HEK293 (cell line): ENCODE data around the gene SLC27A3.

ENCODE experiments used
- CTCF ChIP-seq: fragments of 450-650 bp; formaldehyde crosslinking; IDR thresholded peaks from 2 replicates; pipeline ENCODE4 v1.5.1; 2016; ENCODE audit warnings: missing biosample characterization, missing genetic modification characterization
- INSM2 ChIP-seq: fragments of 450-650 bp; formaldehyde crosslinking; IDR thresholded peaks from 2 replicates; pipeline ENCODE4 v1.5.1; 2016; ENCODE audit warnings: missing biosample characterization, missing genetic modification characterization
- KLF8 ChIP-seq: fragments of 450-650 bp; formaldehyde crosslinking; IDR thresholded peaks from 2 replicates; pipeline ENCODE4 v1.5.1; 2016; ENCODE audit warnings: missing biosample characterization, missing genetic modification characterization
- ZBTB48 ChIP-seq: fragments of 450-650 bp; formaldehyde crosslinking; IDR thresholded peaks from 2 replicates; pipeline ENCODE4 v1.5.1; 2016; ENCODE audit warnings: missing biosample characterization, missing genetic modification characterization
- ZIC2 ChIP-seq: fragments of 450-650 bp; formaldehyde crosslinking; IDR thresholded peaks from 2 replicates; pipeline ENCODE4 v1.5.1; 2016; ENCODE audit warnings: missing biosample characterization, missing genetic modification characterization
- ZNF146 ChIP-seq: fragments of 450-650 bp; formaldehyde crosslinking; IDR thresholded peaks from 2 replicates; pipeline ENCODE4 v1.5.1; 2016; ENCODE audit warnings: missing biosample characterization, missing genetic modification characterization
- ZNF24 ChIP-seq: fragments of 450-650 bp; formaldehyde crosslinking; IDR thresholded peaks from 2 replicates; pipeline ENCODE4 v1.5.1; 2016; ENCODE audit warnings: missing biosample characterization, missing genetic modification characterization
- ZNF423 ChIP-seq: fragments of 450-650 bp; formaldehyde crosslinking; IDR thresholded peaks from 2 replicates; pipeline ENCODE4 v1.5.1; 2016; ENCODE audit warnings: missing biosample characterization, missing genetic modification characterization
- ZNF521 ChIP-seq: fragments of 450-650 bp; formaldehyde crosslinking; IDR thresholded peaks from 2 replicates; pipeline ENCODE4 v1.5.1; 2017; ENCODE audit warnings: missing biosample characterization, mild to moderate bottlenecking, missing genetic modification characterization
- ZNF660 ChIP-seq: fragments of 450-650 bp; IDR thresholded peaks from 2 replicates; pipeline ENCODE4 v1.5.1; 2018; ENCODE audit warnings: missing biosample characterization, mild to moderate bottlenecking, missing genetic modification characterization
- ZNF76 ChIP-seq: fragments of 450-650 bp; formaldehyde crosslinking; IDR thresholded peaks from 2 replicates; pipeline ENCODE4; 2016; ENCODE audit warnings: low read depth, missing biosample characterization, missing genetic modification characterization, borderline replicate concordance
- TF ChIP-seq, protein P1 (sequence below): fragments of 450-650 bp; formaldehyde crosslinking; IDR thresholded peaks from 2 replicates; pipeline ENCODE4 v1.5.1; 2016; ENCODE audit warnings: missing biosample characterization, missing genetic modification characterization
- TF ChIP-seq, protein P2 (sequence below): fragments of 450-650 bp; formaldehyde crosslinking; IDR thresholded peaks from 2 replicates; pipeline ENCODE4 v1.5.1; 2017; ENCODE audit warnings: missing biosample characterization, missing genetic modification characterization

DNA sequence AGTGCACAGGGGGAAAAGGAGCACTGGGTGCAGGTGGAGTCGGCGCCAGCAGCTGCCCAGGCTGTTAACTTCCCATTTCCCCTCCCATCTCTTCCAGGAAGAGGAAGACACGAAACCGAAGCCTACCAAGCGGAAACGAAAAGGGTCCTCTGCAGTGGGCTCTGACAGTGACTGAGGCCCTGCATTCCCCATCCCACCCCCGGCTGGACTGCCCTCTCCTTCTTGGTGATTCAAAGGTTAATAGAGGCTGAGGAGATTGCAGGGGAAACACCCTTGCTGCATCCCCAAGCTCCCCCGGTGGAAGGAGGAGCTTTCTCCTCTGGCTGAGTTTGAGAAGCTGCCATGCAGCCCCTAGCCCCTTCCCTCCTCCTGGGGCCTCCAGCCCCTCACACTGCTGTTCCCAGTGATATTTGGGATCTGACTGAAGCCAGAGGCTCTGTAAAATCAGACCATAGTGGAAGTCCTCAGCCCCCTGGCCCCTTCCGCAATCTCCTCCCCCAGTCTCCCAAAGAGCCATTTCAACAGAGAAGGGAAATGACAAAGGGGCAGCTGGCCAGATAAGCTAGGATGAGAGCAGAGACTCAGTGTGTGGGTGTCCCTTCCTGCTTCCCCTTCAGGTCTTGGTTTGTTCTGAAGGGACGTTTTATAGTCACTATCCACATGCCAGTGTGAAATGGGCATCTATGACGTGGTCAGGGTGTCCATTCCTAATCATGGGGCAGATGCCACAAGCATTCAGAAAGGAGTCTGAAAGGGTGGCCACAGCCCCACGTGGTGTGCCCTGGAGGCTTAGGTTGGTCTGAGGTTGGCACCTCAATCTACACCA, 1.9 kb upstream of the SLC27A3 start:
- TF ChIP-seq ZNF24: no peak
- TF ChIP-seq ZNF521 (tag by site-specific recombination): no peak
- TF ChIP-seq CTCF: no peak
- TF ChIP-seq ZNF660 (tag by site-specific recombination): no peak
- TF ChIP-seq, protein P1, sequence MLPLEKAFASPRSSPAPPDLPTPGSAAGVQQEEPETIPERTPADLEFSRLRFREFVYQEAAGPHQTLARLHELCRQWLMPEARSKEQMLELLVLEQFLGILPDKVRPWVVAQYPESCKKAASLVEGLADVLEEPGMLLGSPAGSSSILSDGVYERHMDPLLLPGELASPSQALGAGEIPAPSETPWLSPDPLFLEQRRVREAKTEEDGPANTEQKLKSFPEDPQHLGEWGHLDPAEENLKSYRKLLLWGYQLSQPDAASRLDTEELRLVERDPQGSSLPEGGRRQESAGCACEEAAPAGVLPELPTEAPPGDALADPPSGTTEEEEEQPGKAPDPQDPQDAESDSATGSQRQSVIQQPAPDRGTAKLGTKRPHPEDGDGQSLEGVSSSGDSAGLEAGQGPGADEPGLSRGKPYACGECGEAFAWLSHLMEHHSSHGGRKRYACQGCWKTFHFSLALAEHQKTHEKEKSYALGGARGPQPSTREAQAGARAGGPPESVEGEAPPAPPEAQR (tag by site-specific recombination): no peak
- no peak for TF ChIP-seq KLF8 (tag by site-specific recombination)
- TF ChIP-seq ZNF423 (tag by site-specific recombination): no peak
- no peak for TF ChIP-seq INSM2 (tag by site-specific recombination)
- TF ChIP-seq ZBTB48 (tag by site-specific recombination): no peak
- no peak for TF ChIP-seq ZNF146 (tag by site-specific recombination)
- no peak for TF ChIP-seq ZNF76 (tag by site-specific recombination)
- TF ChIP-seq ZIC2 (tag by site-specific recombination): no peak
- TF ChIP-seq, protein P2, sequence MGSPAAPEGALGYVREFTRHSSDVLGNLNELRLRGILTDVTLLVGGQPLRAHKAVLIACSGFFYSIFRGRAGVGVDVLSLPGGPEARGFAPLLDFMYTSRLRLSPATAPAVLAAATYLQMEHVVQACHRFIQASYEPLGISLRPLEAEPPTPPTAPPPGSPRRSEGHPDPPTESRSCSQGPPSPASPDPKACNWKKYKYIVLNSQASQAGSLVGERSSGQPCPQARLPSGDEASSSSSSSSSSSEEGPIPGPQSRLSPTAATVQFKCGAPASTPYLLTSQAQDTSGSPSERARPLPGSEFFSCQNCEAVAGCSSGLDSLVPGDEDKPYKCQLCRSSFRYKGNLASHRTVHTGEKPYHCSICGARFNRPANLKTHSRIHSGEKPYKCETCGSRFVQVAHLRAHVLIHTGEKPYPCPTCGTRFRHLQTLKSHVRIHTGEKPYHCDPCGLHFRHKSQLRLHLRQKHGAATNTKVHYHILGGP (tag by site-specific recombination): no peak
